Regular cardiac myocyte (primary cell): ENCODE measurements around the gene KRTAP10-1. TPM values are rescaled to one million over a fixed set of nuclear protein-coding genes. Genes with fewer than 3 reads are reported as not detected.

Source experiments
- total RNA-seq: library from RNA; depleted of rRNA; stranded (reverse); fragments of >200 nt; gene quantifications from 2 replicates; pipeline ENCODE4 v1.2.3, GENCODE V29; 2014

KRTAP10-1 gene
- not detected in 2 replicates for total RNA-seq

GRCh38 chr21:44539991-44540666 is at the start of gene KRTAP10-1:
Gene KRTAP10-1 (minus strand): TSS chr21:44540195. CDS start chr21:44540150, 45 bp downstream.

GRCh38 chr21:44580231-44580821 is 40.3 kb upstream of the KRTAP10-1 start, which contains the start of gene KRTAP10-5:
Gene KRTAP10-5 (minus strand): TSS chr21:44580604. CDS start chr21:44580578, 26 bp downstream.

GRCh38 chr21:44573630-44574456 is 33.8 kb upstream of the KRTAP10-1 start, which contains the start of gene KRTAP10-4:
Gene KRTAP10-4 (plus strand): TSS chr21:44573729. CDS start chr21:44573759, 30 bp downstream.

GRCh38 chr21:44558695-44559094 is 18.7 kb upstream of the KRTAP10-1 start, which contains the start of gene KRTAP10-3:
Gene KRTAP10-3 (minus strand): TSS chr21:44558795. CDS start chr21:44558715, 80 bp downstream.

GRCh38 chr21:44551340-44551961 is 11.5 kb upstream of the KRTAP10-1 start, which contains the start of gene KRTAP10-2:
Gene KRTAP10-2 (minus strand): TSS chr21:44551505. CDS start chr21:44551458, 47 bp downstream.

Other genes starting within 250 kb of the KRTAP10-1 start
- 257 and 292 TPM in 2 replicates for gene PFKL, start 240.1 kb downstream of the KRTAP10-1 start, total RNA-seq
- 4.8 and 11.3 TPM in 2 replicates for gene CFAP410, start 200.8 kb downstream of the KRTAP10-1 start, total RNA-seq
- 0.28 TPM in 1 of 2 replicates, not detected in the other for gene TRPM2, start 186.6 kb downstream of the KRTAP10-1 start, total RNA-seq
- gene LRRC3, start 84.7 kb downstream of the KRTAP10-1 start, total RNA-seq: 0.38 and 0.85 TPM in 2 replicates
- not detected in 2 replicates for gene KRTAP10-2, start 11.3 kb upstream of the KRTAP10-1 start, total RNA-seq
- gene KRTAP10-3, start 18.6 kb upstream of the KRTAP10-1 start, total RNA-seq: not detected in 2 replicates
- not detected in 2 replicates for gene KRTAP10-4, start 33.5 kb upstream of the KRTAP10-1 start, total RNA-seq
- gene KRTAP10-5, start 40.4 kb upstream of the KRTAP10-1 start, total RNA-seq: not detected in 2 replicates
- gene KRTAP10-6, start 52.3 kb upstream of the KRTAP10-1 start, total RNA-seq: not detected in 2 replicates
- not detected in 2 replicates for gene KRTAP10-7, start 60.4 kb upstream of the KRTAP10-1 start, total RNA-seq
- not detected in 2 replicates for gene KRTAP10-8, start 71.9 kb upstream of the KRTAP10-1 start, total RNA-seq
- not detected in 2 replicates for gene KRTAP10-9, start 86.9 kb upstream of the KRTAP10-1 start, total RNA-seq
- gene KRTAP10-10, start 97.2 kb upstream of the KRTAP10-1 start, total RNA-seq: not detected in 2 replicates
- gene KRTAP10-11, start 106.2 kb upstream of the KRTAP10-1 start, total RNA-seq: not detected in 2 replicates
- gene KRTAP12-4, start 114.5 kb upstream of the KRTAP10-1 start, total RNA-seq: not detected in 2 replicates
- not detected in 2 replicates for gene KRTAP12-3, start 117.7 kb upstream of the KRTAP10-1 start, total RNA-seq
- gene KRTAP12-2, start 126.7 kb upstream of the KRTAP10-1 start, total RNA-seq: not detected in 2 replicates
- not detected in 2 replicates for gene KRTAP12-1, start 142.0 kb upstream of the KRTAP10-1 start, total RNA-seq
- gene KRTAP10-12, start 157.0 kb upstream of the KRTAP10-1 start, total RNA-seq: not detected in 2 replicates
- gene TSPEAR, start 171.4 kb upstream of the KRTAP10-1 start, total RNA-seq: not detected in 2 replicates